ENCODE measurements around the gene DGCR8.
"Not testable (repeated sequence)": the region's sequence is repeated elsewhere in the genome, so short reads cannot be mapped to it uniquely, and the experiment has no call there.

DGCR8 gene

DNA sequence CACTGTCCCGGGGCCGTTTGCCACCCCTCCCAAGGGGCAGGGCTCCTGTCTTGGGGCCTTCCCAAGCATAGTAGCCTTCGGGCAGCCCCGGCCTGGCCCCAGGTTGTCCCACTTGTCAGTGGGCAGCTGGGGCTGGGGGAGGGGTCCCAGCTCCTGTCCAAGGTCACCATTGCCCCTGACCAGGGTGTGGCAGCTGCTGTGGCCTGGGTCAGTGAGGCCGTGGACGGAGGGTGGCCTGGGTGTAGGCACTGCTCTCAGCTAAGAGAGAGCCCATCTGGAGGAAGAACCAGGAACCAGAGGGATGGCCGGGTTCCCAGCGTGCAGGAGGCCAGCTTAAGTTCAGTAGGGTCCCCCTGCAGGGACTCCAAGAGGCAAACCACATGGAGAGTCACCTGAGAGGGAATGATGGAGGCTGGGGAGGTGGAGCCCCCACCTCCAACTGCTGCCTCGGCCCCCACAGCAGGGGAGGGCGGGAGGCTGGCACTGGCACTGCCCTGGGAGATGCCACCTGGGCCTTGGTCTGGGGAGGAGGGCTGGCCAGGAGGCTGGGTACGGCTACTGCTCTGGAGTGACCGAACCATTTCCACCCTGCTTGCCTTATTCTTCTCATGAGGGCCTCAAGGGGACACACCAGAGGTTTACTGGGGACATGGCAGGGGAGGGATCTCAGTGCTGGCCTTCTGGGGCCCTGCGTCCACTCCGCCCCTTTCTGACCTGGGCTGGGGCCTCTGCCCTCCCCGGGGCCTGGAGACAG is 77.6 kb downstream of the DGCR8 start:
- no peak overlapping the region for H3K9ac ChIP-seq (ENCODE audit: low read depth in 1 of 2, low read length in 2 of 2)
- H3K27me3 ChIP-seq (ENCODE audit: control insufficient read depth in 1 of 2, insufficient read depth in 2 of 2, low read length in 2 of 2) = no peaks in the 10 kb centered on the region
- no peaks in the 10 kb centered on the region for H3K4me1 ChIP-seq (ENCODE audit: control insufficient read depth in 1 of 2, insufficient read depth in 2 of 2, low read length in 2 of 2)
- H3K4me3 ChIP-seq (ENCODE audit: low read depth in 1 of 2, low read length in 2 of 2) = no peak overlapping the region
- no peak overlapping the region for H3K27ac ChIP-seq (ENCODE audit: low read depth, low read length)
- no peaks in the 10 kb centered on the region for H3K36me3 ChIP-seq (ENCODE audit: control insufficient read depth in 1 of 2, insufficient read depth in 2 of 2, low read length in 2 of 2)
- H3K9me3 ChIP-seq (ENCODE audit: control insufficient read depth in 1 of 2, low read length in 2 of 2) = no peaks in the 10 kb centered on the region

DNA sequence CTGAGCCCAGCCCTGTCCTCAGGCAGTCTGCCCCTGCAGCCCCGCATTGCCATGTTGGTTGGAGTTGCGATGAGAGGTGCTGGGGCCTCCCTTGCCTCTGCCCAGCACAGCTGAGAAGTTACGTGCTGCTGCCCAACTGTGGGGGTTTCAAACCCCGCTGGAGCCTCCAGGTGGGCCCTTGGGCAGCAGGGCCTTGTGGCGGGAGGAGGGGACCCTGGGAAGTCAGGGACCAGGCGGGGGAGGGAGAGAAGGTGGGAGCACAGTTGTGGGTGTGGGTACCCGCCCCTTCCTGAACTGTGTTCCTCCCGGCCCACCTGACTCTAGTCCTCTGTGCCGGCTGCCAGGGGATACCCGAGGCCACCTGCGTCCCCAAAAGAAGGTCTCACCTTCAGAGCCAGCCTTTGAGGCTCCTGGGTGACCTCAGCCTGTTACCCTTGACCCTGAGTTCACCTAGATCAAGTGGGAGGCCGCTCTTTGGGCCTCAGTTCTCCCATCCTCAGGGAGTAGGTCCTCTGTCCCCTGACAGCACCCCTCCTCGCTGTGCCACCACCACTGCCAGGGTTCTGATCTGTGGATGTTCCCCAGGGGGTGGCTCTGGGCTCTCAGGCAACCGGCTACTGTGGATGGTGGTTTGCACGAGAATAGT is 78.5 kb downstream of the DGCR8 start:
- no peak overlapping the region for H3K4me3 ChIP-seq (ENCODE audit: low read depth in 1 of 2, low read length in 2 of 2)
- no peaks in the 10 kb centered on the region for H3K9me3 ChIP-seq (ENCODE audit: control insufficient read depth in 1 of 2, low read length in 2 of 2)
- H3K9ac ChIP-seq (ENCODE audit: low read depth in 1 of 2, low read length in 2 of 2) = no peak overlapping the region
- no peaks in the 10 kb centered on the region for H3K27me3 ChIP-seq (ENCODE audit: control insufficient read depth in 1 of 2, insufficient read depth in 2 of 2, low read length in 2 of 2)
- no peaks in the 10 kb centered on the region for H3K4me1 ChIP-seq (ENCODE audit: control insufficient read depth in 1 of 2, insufficient read depth in 2 of 2, low read length in 2 of 2)
- H3K36me3 ChIP-seq (ENCODE audit: control insufficient read depth in 1 of 2, insufficient read depth in 2 of 2, low read length in 2 of 2) = no peaks in the 10 kb centered on the region
- no peak overlapping the region for H3K27ac ChIP-seq (ENCODE audit: low read depth, low read length)

DNA sequence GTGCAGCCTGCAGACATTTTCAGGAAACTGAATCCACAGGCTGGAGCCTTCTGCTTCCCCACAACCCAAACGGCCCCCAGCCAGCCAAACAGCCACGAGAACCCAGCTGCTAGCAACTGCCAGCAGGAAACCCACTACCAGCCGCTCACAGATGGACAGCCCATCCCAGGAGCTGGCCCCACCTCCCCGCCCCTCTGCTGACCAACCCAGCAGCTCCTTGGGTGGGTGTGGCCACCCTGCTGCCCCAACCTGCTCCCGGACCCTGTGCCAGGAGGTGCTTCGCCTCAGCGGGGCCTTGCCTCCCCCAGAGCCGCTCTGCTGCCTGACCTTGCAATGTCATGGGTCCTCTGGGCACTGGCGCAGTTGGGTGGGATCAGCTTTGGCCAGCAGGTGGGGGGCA is 79.0 kb downstream of the DGCR8 start:
- Histone ChIP-seq H3K9me3 (ENCODE audit: control insufficient read depth in 1 of 2, low read length in 2 of 2) (no peaks in the 10 kb centered on the region), H3K4me1 (ENCODE audit: control insufficient read depth in 1 of 2, insufficient read depth in 2 of 2, low read length in 2 of 2) (no peaks in the 10 kb centered on the region), H3K36me3 (ENCODE audit: control insufficient read depth in 1 of 2, insufficient read depth in 2 of 2, low read length in 2 of 2) (no peaks in the 10 kb centered on the region), H3K9ac (ENCODE audit: low read depth in 1 of 2, low read length in 2 of 2) (no peak overlapping the region), H3K27me3 (ENCODE audit: control insufficient read depth in 1 of 2, insufficient read depth in 2 of 2, low read length in 2 of 2) (no peaks in the 10 kb centered on the region), H3K27ac (ENCODE audit: low read depth, low read length) (no peak overlapping the region), H3K4me3 (ENCODE audit: low read depth in 1 of 2, low read length in 2 of 2) (no peak overlapping the region)

- H3K9me3 ChIP-seq (ENCODE audit: control insufficient read depth in 1 of 2, low read length in 2 of 2); H3K27ac ChIP-seq (ENCODE audit: low read depth, low read length); H3K27me3 ChIP-seq (ENCODE audit: control insufficient read depth in 1 of 2, insufficient read depth in 2 of 2, low read length in 2 of 2); H3K4me3 ChIP-seq (ENCODE audit: low read depth in 1 of 2, low read length in 2 of 2); H3K4me1 ChIP-seq (ENCODE audit: control insufficient read depth in 1 of 2, insufficient read depth in 2 of 2, low read length in 2 of 2); H3K9ac ChIP-seq (ENCODE audit: low read depth in 1 of 2, low read length in 2 of 2); H3K36me3 ChIP-seq (ENCODE audit: control insufficient read depth in 1 of 2, insufficient read depth in 2 of 2, low read length in 2 of 2): not testable (repeated sequence)
Measured at GRCh38 chr22:20159531-20159930, 79.5 kb downstream of the DGCR8 start.

DNA sequence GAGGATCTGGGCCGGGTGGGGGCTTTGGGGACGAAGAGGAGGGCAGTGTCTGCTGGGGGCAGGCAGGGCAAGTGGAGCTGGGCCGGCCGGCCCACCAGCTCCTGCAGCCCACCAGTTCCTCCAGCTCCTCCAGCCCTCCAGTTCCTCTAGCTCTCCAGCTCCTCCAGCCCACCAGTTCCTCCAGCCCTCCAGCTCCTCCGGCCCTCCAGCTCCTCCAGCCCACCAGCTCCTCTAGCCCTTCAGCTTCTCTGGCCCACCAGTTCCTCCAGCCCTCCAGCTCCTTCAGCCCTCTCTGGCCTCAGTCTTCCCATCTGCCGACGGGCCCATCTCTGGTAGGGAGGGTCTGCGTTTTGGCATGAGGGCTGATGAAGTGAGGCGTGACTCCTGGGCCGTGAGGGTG is 80.0 kb downstream of the DGCR8 start:
- H3K4me3 ChIP-seq (ENCODE audit: low read depth in 1 of 2, low read length in 2 of 2) = no peak overlapping the region
- no peak overlapping the region for H3K9ac ChIP-seq (ENCODE audit: low read depth in 1 of 2, low read length in 2 of 2)
- H3K36me3 ChIP-seq (ENCODE audit: control insufficient read depth in 1 of 2, insufficient read depth in 2 of 2, low read length in 2 of 2) = no peaks in the 10 kb centered on the region
- no peaks in the 10 kb centered on the region for H3K27me3 ChIP-seq (ENCODE audit: control insufficient read depth in 1 of 2, insufficient read depth in 2 of 2, low read length in 2 of 2)
- no peak overlapping the region for H3K27ac ChIP-seq (ENCODE audit: low read depth, low read length)
- H3K4me1 ChIP-seq (ENCODE audit: control insufficient read depth in 1 of 2, insufficient read depth in 2 of 2, low read length in 2 of 2) = no peaks in the 10 kb centered on the region
- no peaks in the 10 kb centered on the region for H3K9me3 ChIP-seq (ENCODE audit: control insufficient read depth in 1 of 2, low read length in 2 of 2)

All from duodenal mucosa (tissue), 2 donors.